ENCODE results near the gene RIF1. TPM values are rescaled to one million over a fixed set of nuclear protein-coding genes. Genes with fewer than 3 reads are reported as not detected.

The RIF1 gene
- total RNA-seq, 1 donor = 51.0 TPM

DNA sequence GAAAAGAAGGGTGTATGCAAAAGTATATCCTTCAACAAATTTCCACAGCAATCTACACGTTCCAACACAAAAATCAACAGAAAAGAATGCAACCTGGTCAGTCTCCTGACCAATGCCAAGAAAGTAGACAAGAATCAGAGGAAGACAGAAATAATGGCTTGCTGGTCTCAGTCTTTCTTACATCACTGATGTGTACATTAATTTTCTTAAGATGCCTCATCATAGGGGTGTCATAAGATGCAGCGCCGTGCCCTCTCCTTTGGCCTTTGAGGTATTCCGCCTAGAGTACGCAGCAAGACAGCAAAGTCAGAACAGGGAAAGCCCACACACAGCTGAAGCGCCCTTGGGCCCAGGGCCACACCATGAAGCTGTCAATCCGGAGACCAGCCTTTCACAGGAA lies 112.9 kb downstream of the RIF1 start:
- DNase-seq (ENCODE audit: low read depth) = no peak
- TF ChIP-seq, protein P1, sequence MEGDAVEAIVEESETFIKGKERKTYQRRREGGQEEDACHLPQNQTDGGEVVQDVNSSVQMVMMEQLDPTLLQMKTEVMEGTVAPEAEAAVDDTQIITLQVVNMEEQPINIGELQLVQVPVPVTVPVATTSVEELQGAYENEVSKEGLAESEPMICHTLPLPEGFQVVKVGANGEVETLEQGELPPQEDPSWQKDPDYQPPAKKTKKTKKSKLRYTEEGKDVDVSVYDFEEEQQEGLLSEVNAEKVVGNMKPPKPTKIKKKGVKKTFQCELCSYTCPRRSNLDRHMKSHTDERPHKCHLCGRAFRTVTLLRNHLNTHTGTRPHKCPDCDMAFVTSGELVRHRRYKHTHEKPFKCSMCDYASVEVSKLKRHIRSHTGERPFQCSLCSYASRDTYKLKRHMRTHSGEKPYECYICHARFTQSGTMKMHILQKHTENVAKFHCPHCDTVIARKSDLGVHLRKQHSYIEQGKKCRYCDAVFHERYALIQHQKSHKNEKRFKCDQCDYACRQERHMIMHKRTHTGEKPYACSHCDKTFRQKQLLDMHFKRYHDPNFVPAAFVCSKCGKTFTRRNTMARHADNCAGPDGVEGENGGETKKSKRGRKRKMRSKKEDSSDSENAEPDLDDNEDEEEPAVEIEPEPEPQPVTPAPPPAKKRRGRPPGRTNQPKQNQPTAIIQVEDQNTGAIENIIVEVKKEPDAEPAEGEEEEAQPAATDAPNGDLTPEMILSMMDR (IDR thresholded peaks at IDR 0.05; ENCODE audit: insufficient read depth, low read depth, low read length) = no peak
- H3K4me3 ChIP-seq (ENCODE audit: low read depth, low read length) = no peak overlapping the region

DNA sequence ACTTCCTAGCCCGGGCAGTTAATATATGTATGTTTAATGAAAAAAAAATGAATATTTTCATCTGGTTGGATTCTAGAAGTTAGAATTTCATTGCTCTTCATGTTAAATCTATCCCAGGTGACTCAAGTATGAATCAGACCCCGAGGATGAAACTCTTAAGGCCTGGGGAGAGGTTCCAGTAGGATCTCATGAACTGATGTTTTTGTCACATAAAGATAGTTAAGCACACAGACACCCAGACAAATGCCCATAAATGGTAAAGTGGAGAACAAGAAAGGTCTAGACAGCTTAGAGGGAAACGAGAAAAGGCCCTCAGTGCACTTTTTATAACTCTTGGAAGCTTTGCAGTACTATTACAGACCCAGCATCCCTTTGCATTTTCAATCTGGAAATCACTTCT lies 114.1 kb downstream of the RIF1 start:
- TF ChIP-seq, protein P1 (IDR thresholded peaks at IDR 0.05; ENCODE audit: insufficient read depth, low read depth, low read length) = no peak
- DNase-seq (ENCODE audit: low read depth) = no peak

DNA sequence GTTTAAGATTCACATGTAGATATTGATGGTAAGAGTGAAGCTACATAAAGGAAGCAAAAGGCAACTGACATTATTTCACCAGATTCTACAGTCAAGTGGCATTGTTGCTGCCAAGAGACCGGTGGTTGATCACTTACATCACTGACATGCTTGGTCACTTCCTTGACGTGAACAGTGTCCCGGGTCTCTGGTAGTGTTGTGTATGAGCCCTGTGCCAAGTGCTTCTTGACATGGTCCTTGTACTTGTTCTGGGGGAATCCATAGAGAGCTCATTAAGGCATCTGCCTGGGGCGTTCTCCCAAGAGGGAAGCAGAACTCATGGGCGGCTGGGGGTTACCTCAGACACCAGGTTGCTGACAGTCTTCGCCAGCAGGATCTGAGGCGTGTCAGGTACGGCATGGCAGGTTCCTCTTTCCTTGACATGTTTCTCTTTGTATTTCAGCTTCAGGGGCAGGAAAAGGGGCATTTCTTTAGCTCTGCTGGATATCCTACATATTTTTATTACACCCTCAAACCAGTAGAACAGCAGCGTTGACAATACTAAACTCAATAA lies 116.2 kb downstream of the RIF1 start:
- H3K4me3 ChIP-seq (ENCODE audit: low read depth, low read length) = no peak overlapping the region
- TF ChIP-seq, protein P1 (IDR thresholded peaks at IDR 0.05; ENCODE audit: insufficient read depth, low read depth, low read length) = no peak
- no peak for DNase-seq (ENCODE audit: low read depth)

More for the DNA sequence above, 114.1 kb downstream of the RIF1 start:
- no peak overlapping the region for H3K4me3 ChIP-seq (ENCODE audit: low read depth, low read length)

DNA sequence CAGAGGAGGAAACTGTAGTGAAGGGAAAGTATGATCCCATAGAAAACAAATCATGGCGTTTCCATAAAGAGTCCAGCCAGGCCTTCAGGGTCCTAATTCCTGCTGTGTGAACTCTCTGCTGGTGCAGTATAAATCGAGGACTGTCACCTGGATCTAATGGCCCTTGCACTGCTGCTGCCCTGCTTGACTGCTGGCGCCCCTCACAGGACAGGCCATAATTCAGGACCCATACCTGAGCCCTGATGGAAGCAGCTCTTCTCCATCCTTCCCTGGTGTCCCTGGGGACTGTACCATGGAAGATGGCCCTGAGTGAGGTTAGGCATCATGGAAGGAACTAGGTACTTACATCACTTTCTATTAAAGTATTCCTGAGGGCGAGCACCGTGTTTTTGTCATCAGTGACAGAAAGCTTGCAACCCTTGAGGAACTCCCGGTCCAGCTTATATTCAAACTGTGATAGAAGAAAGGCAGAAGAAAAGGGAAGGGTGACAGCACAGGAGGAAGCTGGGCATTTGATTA lies 116.9 kb downstream of the RIF1 start:
- no peak for DNase-seq (ENCODE audit: low read depth)
- H3K4me3 ChIP-seq (ENCODE audit: low read depth, low read length) = no peak overlapping the region

More for the DNA sequence above, 116.9 kb downstream of the RIF1 start:
- TF ChIP-seq, protein P1 (IDR thresholded peaks at IDR 0.05; ENCODE audit: insufficient read depth, low read depth, low read length) = no peak

Small RNA genes within 50 kb of the gene (small RNA-seq; reads per million reads assigned to genes)
- not detected for gene MIR4773-1
- not detected for gene RN7SL124P

Other genes starting within 250 kb of the RIF1 start
- 4.2 and 4.7 TPM in 2 replicates for gene RBM43, start 148.0 kb upstream of the RIF1 start, total RNA-seq
- gene NMI, start 120.2 kb upstream of the RIF1 start, total RNA-seq = 13.9 and 14.7 TPM in 2 replicates
- 13.2 and 14.2 TPM in 2 replicates for gene TNFAIP6, start 52.3 kb upstream of the RIF1 start, total RNA-seq